Activated T-cell treated with anti-CD3 and anti-CD28 coated beads, Interleukin-2, amount 50 U/mL, for 72 hours (primary cell): ENCODE measurements around the gene KIR3DL2. TPM values are rescaled to one million over a fixed set of nuclear protein-coding genes. Genes with fewer than 3 reads are reported as not detected.
"Not testable (repeated sequence)": the region's sequence is repeated elsewhere in the genome, so short reads cannot be mapped to it uniquely, and the experiment has no call there.

Experiments
- ATAC-seq, 2 donors: fragments of 150-1000 bp; cut with Tn5 transposase; replicated peaks in 1 of 2; 2 replicates each; pipeline ENCODE4 v1.10.0; 2021; ENCODE audit warnings: moderate library complexity in 2 of 2, mild to moderate bottlenecking in 1 of 2
- DNase-seq, 2 donors: peaks; one replicate each; pipeline ENCODE4 v3.0.0; 2021 to 2022; ENCODE audit warnings: mixed read lengths in 1 of 2
- H3K27ac Mint-ChIP-seq: one replicate; pipeline ENCODE4 v1.8.0; 2022; ENCODE audit warnings: mild to moderate bottlenecking, moderate library complexity, mixed read lengths
- H3K27me3 Mint-ChIP-seq: one replicate; pipeline ENCODE4 v1.8.0; 2022; ENCODE audit warnings: low read depth, mixed read lengths
- H3K36me3 Mint-ChIP-seq, 2 donors: one replicate each; pipeline ENCODE4 v1.8.0; 2022; ENCODE audit warnings: mixed read lengths in 2 of 2, mild to moderate bottlenecking in 1 of 2; ENCODE audit not compliant: insufficient read depth in 2 of 2
- H3K4me1 Mint-ChIP-seq: one replicate; pipeline ENCODE4 v1.8.0; 2022; ENCODE audit warnings: low read depth, mixed read lengths
- H3K4me3 Mint-ChIP-seq, 2 donors: one replicate each; pipeline ENCODE4 v1.8.0; 2022; ENCODE audit warnings: mild to moderate bottlenecking in 2 of 2, mixed read lengths in 2 of 2, moderate library complexity in 2 of 2
- H3K9me3 Mint-ChIP-seq, 2 donors: one replicate each; pipeline ENCODE4 v1.8.0; 2022; ENCODE audit warnings: mixed read lengths in 2 of 2
- total RNA-seq, 2 donors: library from RNA; stranded (reverse); gene quantifications; one replicate each; pipeline ENCODE4 v1.2.3, GENCODE V29; 2022

KIR3DL2 gene
- total RNA-seq, 2 donors from 2014 or later: 0.89 to 4.4 TPM

- H3K4me3 Mint-ChIP-seq, H3K4me1 Mint-ChIP-seq, ATAC-seq, H3K9me3 Mint-ChIP-seq, H3K36me3 Mint-ChIP-seq, H3K27me3 Mint-ChIP-seq, H3K27ac Mint-ChIP-seq: not testable (repeated sequence)
- peak in 1 of 2 donors; percentile 3 for DNase-seq
Observed at GRCh38 chr19:54835126-54835525, 15.1 kb upstream of the KIR3DL2 start.

DNA sequence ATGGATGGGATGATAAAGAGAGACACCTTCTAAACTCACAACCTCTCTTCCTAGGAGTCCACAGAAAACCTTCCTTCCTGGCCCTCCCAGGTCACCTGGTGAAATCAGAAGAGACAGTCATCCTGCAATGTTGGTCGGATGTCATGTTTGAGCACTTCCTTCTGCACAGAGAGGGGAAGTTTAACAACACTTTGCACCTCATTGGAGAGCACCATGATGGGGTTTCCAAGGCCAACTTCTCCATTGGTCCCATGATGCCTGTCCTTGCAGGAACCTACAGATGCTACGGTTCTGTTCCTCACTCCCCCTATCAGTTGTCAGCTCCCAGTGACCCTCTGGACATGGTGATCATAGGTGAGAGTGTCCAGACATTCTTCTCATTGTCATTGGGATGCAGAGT lies 12.7 kb upstream of the KIR3DL2 start:
- H3K36me3 Mint-ChIP-seq, H3K27ac Mint-ChIP-seq, H3K27me3 Mint-ChIP-seq, DNase-seq, ATAC-seq, H3K9me3 Mint-ChIP-seq, H3K4me1 Mint-ChIP-seq, H3K4me3 Mint-ChIP-seq: not testable (repeated sequence)

DNA sequence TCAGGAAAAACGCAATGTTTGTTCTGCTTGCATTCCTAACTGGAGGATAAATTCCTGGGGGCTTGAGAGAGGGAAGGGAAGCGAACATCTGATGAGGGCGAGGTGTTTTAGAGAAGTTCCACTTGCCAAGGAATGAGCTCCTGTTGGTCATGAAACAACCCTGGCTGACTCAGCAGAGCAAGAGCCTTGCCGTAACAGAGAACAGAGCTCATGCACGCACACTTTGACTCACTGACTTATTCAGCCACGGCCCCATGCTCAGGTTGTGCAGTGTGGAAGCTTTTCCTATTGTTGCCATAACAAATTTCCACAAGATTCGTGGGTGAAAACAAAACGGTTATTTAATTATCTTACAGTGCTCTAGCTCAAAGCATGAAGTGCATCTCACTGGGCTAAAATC lies 7.1 kb upstream of the KIR3DL2 start:
- H3K27me3 Mint-ChIP-seq: peaks cover 24% of the 10 kb centered on the region
- H3K27ac Mint-ChIP-seq, H3K36me3 Mint-ChIP-seq, H3K9me3 Mint-ChIP-seq, ATAC-seq, H3K4me3 Mint-ChIP-seq, DNase-seq, H3K4me1 Mint-ChIP-seq: not testable (repeated sequence)

- peaks cover 2 to 3% of the 10 kb centered on the region in 2 donors for H3K9me3 Mint-ChIP-seq
- H3K4me3 Mint-ChIP-seq: no peak overlapping the region
- H3K36me3 Mint-ChIP-seq: no peaks in the 10 kb centered on the region
- peaks cover 21% of the 10 kb centered on the region for H3K27me3 Mint-ChIP-seq
- DNase-seq: no peak
- no peaks in the 10 kb centered on the region for H3K4me1 Mint-ChIP-seq
- no peak for ATAC-seq
- no peak overlapping the region for H3K27ac Mint-ChIP-seq
Observed at GRCh38 chr19:54850930-54851329, 687 bp downstream of the KIR3DL2 start.

DNA sequence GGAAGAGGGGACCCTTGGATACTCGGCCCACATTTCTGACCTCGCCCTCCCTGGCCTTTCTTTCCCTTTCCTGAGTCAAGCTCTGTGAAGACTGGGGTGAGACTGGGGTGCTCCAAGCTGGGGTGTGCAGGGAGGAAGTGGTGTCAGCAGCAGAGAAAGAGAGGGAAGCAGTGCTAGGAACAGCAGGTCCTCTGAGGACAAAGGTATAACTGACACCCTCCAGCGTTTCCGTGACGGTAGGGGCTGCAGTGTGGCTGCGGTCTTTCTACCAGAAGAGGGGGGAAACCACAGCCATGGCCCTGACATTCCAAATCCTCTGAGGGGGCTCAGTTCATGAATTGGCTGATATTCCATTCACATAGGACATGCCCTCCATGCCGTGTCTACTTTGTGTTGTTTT lies 1.1 kb downstream of the KIR3DL2 start:
- ATAC-seq (no peak), DNase-seq (no peak)
- peaks cover 21% of the 10 kb centered on the region for H3K27me3 Mint-ChIP-seq
- no peak overlapping the region for H3K4me3 Mint-ChIP-seq
- no peaks in the 10 kb centered on the region for H3K36me3 Mint-ChIP-seq
- H3K27ac Mint-ChIP-seq: no peak overlapping the region
- peaks cover 2% of the 10 kb centered on the region in 2 donors for H3K9me3 Mint-ChIP-seq
- no peaks in the 10 kb centered on the region for H3K4me1 Mint-ChIP-seq

DNA sequence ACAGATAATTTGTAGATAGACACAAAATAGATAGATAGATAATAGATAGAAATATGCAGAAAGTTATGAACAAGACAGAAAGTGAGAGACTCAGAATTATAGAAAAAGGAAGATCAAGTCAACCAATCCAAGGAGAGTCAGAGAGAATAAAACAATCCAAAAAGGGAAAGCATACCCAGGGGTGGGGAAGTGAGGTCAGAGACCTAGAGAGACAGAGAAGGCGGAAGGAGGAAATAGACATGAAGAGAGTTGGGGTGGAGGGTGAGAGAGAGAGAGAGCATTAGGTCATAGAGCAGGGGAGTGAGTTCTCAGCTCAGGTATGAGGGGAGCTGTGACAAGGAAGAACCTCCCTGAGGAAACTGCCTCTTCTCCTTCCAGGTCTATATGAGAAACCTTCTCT lies 5.0 kb downstream of the KIR3DL2 start:
- H3K27ac Mint-ChIP-seq, H3K4me3 Mint-ChIP-seq, ATAC-seq, DNase-seq, H3K36me3 Mint-ChIP-seq, H3K27me3 Mint-ChIP-seq, H3K4me1 Mint-ChIP-seq, H3K9me3 Mint-ChIP-seq: not testable (repeated sequence)

- not testable (repeated sequence) for H3K27me3 Mint-ChIP-seq, H3K4me3 Mint-ChIP-seq, H3K4me1 Mint-ChIP-seq, ATAC-seq, H3K27ac Mint-ChIP-seq, DNase-seq, H3K9me3 Mint-ChIP-seq, H3K36me3 Mint-ChIP-seq
Observed at GRCh38 chr19:54858476-54858875, 8.2 kb downstream of the KIR3DL2 start.

GRCh38 chr19:54859421-54859820 lies 9.2 kb downstream of the KIR3DL2 start:
- not testable (repeated sequence) for H3K4me1 Mint-ChIP-seq, H3K27ac Mint-ChIP-seq, H3K27me3 Mint-ChIP-seq, H3K36me3 Mint-ChIP-seq, H3K9me3 Mint-ChIP-seq, H3K4me3 Mint-ChIP-seq, DNase-seq, ATAC-seq

- H3K27me3 Mint-ChIP-seq: peaks cover 17% of the 10 kb centered on the region
- ATAC-seq, H3K4me3 Mint-ChIP-seq, H3K9me3 Mint-ChIP-seq, H3K4me1 Mint-ChIP-seq, H3K27ac Mint-ChIP-seq, H3K36me3 Mint-ChIP-seq, DNase-seq: not testable (repeated sequence)
Observed at GRCh38 chr19:54863459-54863858, 13.2 kb downstream of the KIR3DL2 start.

GRCh38 chr19:54871696-54872095 lies 21.5 kb downstream of the KIR3DL2 start:
- no peaks in the 10 kb centered on the region for H3K4me1 Mint-ChIP-seq
- no peak overlapping the region for H3K27ac Mint-ChIP-seq
- DNase-seq (no peak), ATAC-seq (no peak)
- no peaks in the 10 kb centered on the region for H3K9me3 Mint-ChIP-seq
- peaks cover 9% of the 10 kb centered on the region for H3K27me3 Mint-ChIP-seq
- no peaks in the 10 kb centered on the region for H3K36me3 Mint-ChIP-seq
- no peak overlapping the region for H3K4me3 Mint-ChIP-seq

GRCh38 chr19:54873990-54874389 lies 23.7 kb downstream of the KIR3DL2 start, which contains the start of gene FCAR:
FCAR (plus strand) TSS chr19:54874235; CDS start chr19:54874290, 55 bp downstream.
- Mint-ChIP-seq H3K27me3 (no peaks in the 10 kb centered on the region), H3K4me1 (no peaks in the 10 kb centered on the region), H3K27ac (no peak within 1 kb of the TSS), H3K9me3 (no peaks in the 10 kb centered on the region), H3K36me3 (no peaks in the 10 kb centered on the region), H3K4me3 (no peak within 1 kb of the TSS)
- ATAC-seq (no peak), DNase-seq (no peak)

- Mint-ChIP-seq H3K4me3 (no peak overlapping the region), H3K4me1 (no peaks in the 10 kb centered on the region), H3K27ac (no peak overlapping the region), H3K27me3 (peaks cover 6% of the 10 kb centered on the region), H3K36me3 (no peaks in the 10 kb centered on the region), H3K9me3 (no peaks in the 10 kb centered on the region)
- ATAC-seq: no peak
- DNase-seq: no peak
Observed at GRCh38 chr19:54875506-54875905, 25.3 kb downstream of the KIR3DL2 start.

- DNase-seq (no peak), ATAC-seq (no peak)
- Mint-ChIP-seq H3K27ac (no peak overlapping the region), H3K4me3 (no peak overlapping the region), H3K4me1 (peaks cover under 1% of the 10 kb centered on the region), H3K27me3 (peaks cover 22% of the 10 kb centered on the region), H3K9me3 (no peaks in the 10 kb centered on the region), H3K36me3 (no peaks in the 10 kb centered on the region)
Observed at GRCh38 chr19:54877471-54877870, 27.2 kb downstream of the KIR3DL2 start.

- ATAC-seq (no peak), DNase-seq (no peak)
- Mint-ChIP-seq H3K9me3 (no peaks in the 10 kb centered on the region), H3K36me3 (peaks cover 0 to 2% of the 10 kb centered on the region in 2 donors), H3K27ac (no peak overlapping the region), H3K4me3 (no peak overlapping the region), H3K27me3 (peaks cover 27% of the 10 kb centered on the region), H3K4me1 (peaks cover 7% of the 10 kb centered on the region)
Observed at GRCh38 chr19:54881884-54882283, 31.6 kb downstream of the KIR3DL2 start.
